ENCODE measurements around the gene ARHGAP26.

DNA sequence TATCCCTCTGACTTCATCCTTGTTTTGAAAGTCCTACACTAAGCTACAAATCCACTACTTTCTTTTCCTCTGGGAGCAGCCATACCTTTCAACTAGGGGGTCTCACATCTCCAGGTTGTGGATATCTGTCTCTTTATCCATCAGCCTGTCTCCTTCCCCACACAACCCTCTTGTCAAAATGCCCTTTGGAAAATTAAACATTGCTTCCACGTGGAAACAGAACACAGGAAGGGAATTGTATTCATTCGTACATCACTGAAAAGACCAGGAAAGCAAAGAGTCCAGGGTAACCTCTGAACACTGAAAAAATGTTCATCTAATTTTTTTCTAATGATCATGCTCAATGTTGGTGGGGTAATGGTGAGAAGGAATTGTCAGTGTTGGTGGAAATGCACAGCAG is 429.7 kb downstream of the ARHGAP26 start:
- TF ChIP-seq, protein P1, sequence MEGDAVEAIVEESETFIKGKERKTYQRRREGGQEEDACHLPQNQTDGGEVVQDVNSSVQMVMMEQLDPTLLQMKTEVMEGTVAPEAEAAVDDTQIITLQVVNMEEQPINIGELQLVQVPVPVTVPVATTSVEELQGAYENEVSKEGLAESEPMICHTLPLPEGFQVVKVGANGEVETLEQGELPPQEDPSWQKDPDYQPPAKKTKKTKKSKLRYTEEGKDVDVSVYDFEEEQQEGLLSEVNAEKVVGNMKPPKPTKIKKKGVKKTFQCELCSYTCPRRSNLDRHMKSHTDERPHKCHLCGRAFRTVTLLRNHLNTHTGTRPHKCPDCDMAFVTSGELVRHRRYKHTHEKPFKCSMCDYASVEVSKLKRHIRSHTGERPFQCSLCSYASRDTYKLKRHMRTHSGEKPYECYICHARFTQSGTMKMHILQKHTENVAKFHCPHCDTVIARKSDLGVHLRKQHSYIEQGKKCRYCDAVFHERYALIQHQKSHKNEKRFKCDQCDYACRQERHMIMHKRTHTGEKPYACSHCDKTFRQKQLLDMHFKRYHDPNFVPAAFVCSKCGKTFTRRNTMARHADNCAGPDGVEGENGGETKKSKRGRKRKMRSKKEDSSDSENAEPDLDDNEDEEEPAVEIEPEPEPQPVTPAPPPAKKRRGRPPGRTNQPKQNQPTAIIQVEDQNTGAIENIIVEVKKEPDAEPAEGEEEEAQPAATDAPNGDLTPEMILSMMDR (IDR thresholded peaks at IDR 0.05; ENCODE audit: low read depth, low read length, poor library complexity, severe bottlenecking): no peak
- TF ChIP-seq EZH2phosphoT487 (IDR thresholded peaks at IDR 0.05; ENCODE audit: borderline replicate concordance, low read length): no peak

Measured in DOHH2 (cell line).